Heart left ventricle (tissue), 13 donors: Measurements from ENCODE around the gene EML5.

Experiments
- CTCF ChIP-seq, 12 donors: fragments of 200-600 bp; sonication (generic) in 4 of 12; IDR thresholded peaks; one replicate each; pipeline versions ENCODE4 v1.5.0 to v1.8.0; 2018 to 2022; ENCODE audit warnings: antibody characterized with exemption in 12 of 12, mild to moderate bottlenecking in 5 of 12
- POLR2A ChIP-seq, 2 donors: fragments of 450-650 bp; IDR thresholded peaks; one replicate each; pipeline ENCODE4 v1.6.1; 2017; ENCODE audit warnings: antibody characterized with exemption in 2 of 2, mild to moderate bottlenecking in 2 of 2, moderate library complexity in 2 of 2
- donor health status: ischemic (EF 13 %, LVEDD 7.1; RV severe dilation, severe dysfunction).
- donor health status: DM: no; HTN: yes; CAD: no.
- donor health status: DM: no; HTN: no; CAD: no.
- donor health status: ischemic (EF 25% LVEDD 6.9; RV normal size, moderate dysfunction).
- donor health status: ischemic (EF 25% LVEDD 5.7; RV mildly dilated, moderate dysfunction).
- donor health status: ischemic (EF 35%, LVEDD 5.7; RV mildly dilated, moderate dysfunction).
- donor health status: nonischemic (EF 11% LVEDD 7.7; RV severe dilation, severe dysfunction).
- donor health status: DM: yes; HTN: yes; CAD: no.
- donor health status: PGD.
- donor health status: ischemic (EF 29% LVEDD 5.4; RV normal size, mild dysfunction).
- donor health status: nonischemic (EF 23%, LVEDD 6.1; RV moderate dilation, normal function).

- TF ChIP-seq CTCF (IDR thresholded peaks at IDR 0.05) = no peak
- TF ChIP-seq POLR2A (IDR thresholded peaks at IDR 0.05) = no peak
Measured at GRCh38 chr14:88798156-88798555, 5.4 kb upstream of the EML5 start.
